Measurements from ENCODE around the gene GSS.
A peak's percentile ranks its signal among the peaks of the same experiment; 100 is the strongest.

- peak in 1 of 2 donors; percentile 44 for TF ChIP-seq POLR2A (IDR thresholded peaks at IDR 0.05)
- TF ChIP-seq CTCF (IDR thresholded peaks at IDR 0.05): no peak
These were observed 47.8 kb downstream of the GSS start for GRCh38 chr20:34907616-34908469.
